HCT116 (cell line): ENCODE measurements around the gene KHDRBS2. TPM values are rescaled to one million over a fixed set of nuclear protein-coding genes. Genes with fewer than 3 reads are reported as not detected.

Experiments used
- ATAC-seq: fragments of 200-7000 bp; cut with Tn5 transposase; 2 replicates; pipeline ENCODE4 v1.9.1; 2020; ENCODE audit warnings: mild to moderate bottlenecking, moderate library complexity
- BruUV-seq: library from RNA; stranded (reverse); fragments of 400-500 nt; replicated peaks from 2 replicates; lab custom pipeline; 2021; lab: Mats Ljungman, UMichigan
- CTCF ChIA-PET: fragments of 300-600 bp; sonication (Branson Sonifier 250); formaldehyde crosslinking; loops from one replicate; lab custom pipeline; 2021; ENCODE audit warnings: antibody characterized with exemption; lab: Charles Lee
- POLR2A ChIA-PET: fragments of 300-600, 350-600 bp; sonication (Branson Sonifier 250); formaldehyde crosslinking; loops from one replicate; lab custom pipeline; 2021; ENCODE audit warnings: antibody characterized with exemption; lab: Charles Lee
- RAD21 ChIA-PET, 2 experiments: fragments of 300-600 bp; sonication (Branson Sonifier 250); formaldehyde crosslinking; loops; one replicate each; lab custom pipeline; 2023; ENCODE audit warnings: low total read pairs in 2 of 2; ENCODE audit not compliant: uncharacterized antibody in 2 of 2, unreplicated experiment in 2 of 2, low non-redundant PET in 1 of 2; lab: Charles Lee
- DNase-seq: peaks from one replicate; pipeline ENCODE4 v3.0.0-alpha.2; 2010; ENCODE audit warnings: low read depth, low spot score
- H2AFZ ChIP-seq: fragments of 200-600 bp; shearing (Covaris generic), sonication (generic); 2 replicates; pipeline ENCODE4 v1.6.1; 2017; ENCODE audit warnings: low read depth, mixed run types, mixed read lengths, antibody characterized with exemption, low read length; ENCODE audit not compliant: poor library complexity, severe bottlenecking
- H3K27ac ChIP-seq: 2 replicates; pipeline ENCODE4 v1.5.1; 2012; ENCODE audit warnings: low read depth, low read length
- H3K27me3 ChIP-seq: fragments of 200-600 bp; sonication (generic); 2 replicates; pipeline ENCODE4 v1.6.1; 2016; ENCODE audit warnings: mixed run types, low read length, mixed read lengths; ENCODE audit not compliant: insufficient read depth
- H3K36me3 ChIP-seq, 2 experiments: fragments of 200-500 bp in 1 of 2; fragments of 200-600 bp in 1 of 2; sonication (Bioruptor generic) in 1 of 2; sonication (generic) in 1 of 2; 2 replicates each; pipeline versions ENCODE4 v1.5.1 to v1.6.1; 2014 to 2016; ENCODE audit warnings: low read length in 2 of 2, inconsistent platforms in 1 of 2, mixed read lengths in 1 of 2, mixed run types in 1 of 2; ENCODE audit not compliant: insufficient read depth in 2 of 2, control insufficient read depth in 1 of 2
- H3K4me1 ChIP-seq, 2 experiments: fragments of 200-600 bp in 1 of 2; sonication (generic) in 1 of 2; 2 replicates each; pipeline versions ENCODE4 v1.5.1 to v1.6.1; 2012 to 2017; ENCODE audit warnings: low read length in 2 of 2, inconsistent platforms in 1 of 2, mild to moderate bottlenecking in 1 of 2, mixed read lengths in 1 of 2, mixed run types in 1 of 2, moderate library complexity in 1 of 2; ENCODE audit not compliant: insufficient read depth in 2 of 2, control insufficient read depth in 1 of 2
- H3K4me2 ChIP-seq: fragments of 200-600 bp; sonication (generic); 2 replicates; pipeline ENCODE4 v1.6.1; 2017; ENCODE audit warnings: mixed run types, low read length, mixed read lengths
- H3K4me3 ChIP-seq, 2 experiments: fragments of 200-600 bp in 1 of 2; sonication (generic) in 1 of 2; replicated peaks in 1 of 2; 2 replicates each; pipeline ENCODE4 v1.5.1; 2011 to 2016; ENCODE audit warnings: low read length in 2 of 2, control low read depth in 1 of 2, low read depth in 1 of 2, mild to moderate bottlenecking in 1 of 2, mixed read lengths in 1 of 2, mixed run types in 1 of 2
- H3K79me2 ChIP-seq: fragments of 200-600 bp; sonication (generic); 2 replicates; pipeline ENCODE4 v1.6.1; 2017; ENCODE audit warnings: mild to moderate bottlenecking, mixed run types, low read length, moderate library complexity, mixed read lengths; ENCODE audit not compliant: insufficient read depth
- H3K9ac ChIP-seq: fragments of 200-600 bp; sonication (generic); 2 replicates; pipeline ENCODE4 v1.6.1; 2016; ENCODE audit warnings: low read length, mixed read lengths
- H3K9me2 ChIP-seq: fragments of 200-600 bp; sonication (generic), shearing (Covaris generic); 2 replicates; pipeline ENCODE4 v1.6.1; 2017; ENCODE audit warnings: mixed run types, mild to moderate bottlenecking, moderate library complexity; ENCODE audit not compliant: insufficient read depth
- H3K9me3 ChIP-seq, 2 experiments: fragments of 200-500 bp in 1 of 2; fragments of 200-600 bp in 1 of 2; sonication (Bioruptor generic) in 1 of 2; sonication (generic) in 1 of 2; 2 replicates each; pipeline ENCODE4 v1.6.1; 2014 to 2017; ENCODE audit warnings: low read length in 2 of 2, mixed read lengths in 2 of 2, inconsistent platforms in 1 of 2, low read depth in 1 of 2, mild to moderate bottlenecking in 1 of 2, mixed run types in 1 of 2, moderate library complexity in 1 of 2; ENCODE audit not compliant: control insufficient read depth in 1 of 2, insufficient read depth in 1 of 2
- H4K20me1 ChIP-seq: fragments of 200-600 bp; sonication (generic), shearing (Covaris generic); 2 replicates; pipeline ENCODE4 v1.6.1; 2017; ENCODE audit warnings: mixed run types, mild to moderate bottlenecking, moderate library complexity; ENCODE audit not compliant: insufficient read depth
- ATF3 ChIP-seq: IDR thresholded peaks from 2 replicates; pipeline ENCODE4 v1.6.1; 2012
- CTCF ChIP-seq, 3 experiments: fragments of 200-600 bp in 1 of 3; sonication (generic) in 1 of 3; IDR thresholded peaks in 2 of 3; conservative IDR thresholded peaks in 1 of 3; 2 replicates each; pipeline ENCODE4 v1.5.1; 2012 to 2017; ENCODE audit warnings: low read depth in 2 of 3, low read length in 2 of 3, antibody characterized with exemption in 1 of 3, borderline replicate concordance in 1 of 3, control low read depth in 1 of 3, mild to moderate bottlenecking in 1 of 3, mixed read lengths in 1 of 3, mixed run types in 1 of 3, moderate library complexity in 1 of 3; ENCODE audit not compliant: insufficient read depth in 1 of 3
- EGR1 ChIP-seq: IDR thresholded peaks from 2 replicates; pipeline ENCODE4 v1.6.1; 2012; ENCODE audit warnings: low read depth
- ELF1 ChIP-seq: IDR thresholded peaks from 2 replicates; pipeline ENCODE4 v1.6.1; 2012; ENCODE audit warnings: low read depth, borderline replicate concordance
- EZH2 ChIP-seq: fragments of 200-600 bp; sonication (generic); IDR thresholded peaks from 2 replicates; pipeline ENCODE4 v1.6.1; 2017; ENCODE audit warnings: antibody characterized with exemption, mixed run types
- EZH2phosphoT487 ChIP-seq: fragments of 200-600 bp; IDR thresholded peaks from 2 replicates; pipeline ENCODE4 v1.6.1; 2018; ENCODE audit warnings: antibody characterized with exemption, borderline replicate concordance
- MAX ChIP-seq: IDR thresholded peaks from 2 replicates; pipeline ENCODE4 v1.6.1; 2012
- REST ChIP-seq: IDR thresholded peaks from 2 replicates; pipeline ENCODE4 v1.6.1; 2012; ENCODE audit warnings: low read depth
- SIN3A ChIP-seq: IDR thresholded peaks from 2 replicates; pipeline ENCODE4 v1.6.1; 2012; ENCODE audit warnings: low read depth
- SP1 ChIP-seq: IDR thresholded peaks from 2 replicates; pipeline ENCODE4 v1.6.1; 2012; ENCODE audit warnings: low read depth
- YY1 ChIP-seq: IDR thresholded peaks from 2 replicates; pipeline ENCODE4 v1.6.1; 2011; ENCODE audit warnings: low read length, low read depth, moderate library complexity, mild to moderate bottlenecking; ENCODE audit not compliant: insufficient replicate concordance; ENCODE audit errors: extremely low read depth
- ZBTB33 ChIP-seq: IDR thresholded peaks from 2 replicates; pipeline ENCODE4 v1.6.1; 2011; ENCODE audit warnings: mild to moderate bottlenecking, low read length, moderate library complexity; ENCODE audit not compliant: insufficient replicate concordance; ENCODE audit errors: extremely low read depth
- ZNF274 ChIP-seq: fragments of 200-500 bp; sonication (Bioruptor generic); IDR thresholded peaks from 2 replicates; pipeline ENCODE4 v1.6.1; 2014; ENCODE audit warnings: mild to moderate bottlenecking, low read depth, low read length, inconsistent platforms
- intact Hi-C: fragments of 100-400 bp; cut with micrococcal nuclease; formaldehyde crosslinking; loops from 2 replicates; pipeline ENCODE4 v1.10.0; 2022
- total RNA-seq: library from RNA; stranded (reverse); gene quantifications from one replicate; pipeline ENCODE4 v1.2.1, GENCODE V29; 2021; ENCODE audit not compliant: unreplicated experiment

KHDRBS2 gene
- total RNA-seq, 1 experiment from 2014 or later, result not detected

GRCh38 chr6:61868507-61869080 lies 417.4 kb downstream of the KHDRBS2 start:
- intact Hi-C loops, result no loop called here
- DNase-seq (no peak), ATAC-seq (no peak)
- Histone ChIP-seq H3K27me3 (no peaks in the 10 kb centered on the region), H2AFZ (no peak overlapping the region), H3K9me3 (peaks cover 4 to 9% of the 10 kb centered on the region in 2 experiments; a peak in 3 of 4 replicates), H4K20me1 (no peaks in the 10 kb centered on the region), H3K4me1 (no peaks in the 10 kb centered on the region), H3K9me2 (no peaks in the 10 kb centered on the region), H3K27ac (no peak overlapping the region), H3K4me3 (no peak overlapping the region)
- CTCF ChIA-PET, result no interaction called here
- RAD21 ChIA-PET, result no interaction called here
- TF ChIP-seq ZNF274, result no peak
- no peak for TF ChIP-seq ELF1
- no peak for TF ChIP-seq EZH2phosphoT487
- TF ChIP-seq SP1, result no peak
- TF ChIP-seq REST, result no peak
- no peak for TF ChIP-seq ATF3
- no peak for TF ChIP-seq EZH2
- no peak for TF ChIP-seq YY1
- TF ChIP-seq SIN3A, result no peak
- no peak for TF ChIP-seq CTCF (IDR thresholded peaks at IDR 0.05 in 2 of 3, conservative IDR thresholded peaks at IDR 0.05 in 1 of 3; ENCODE audit: borderline replicate concordance in 1 of 3, insufficient read depth in 1 of 3, low read depth in 2 of 3, low read length in 2 of 3)
- no peak for TF ChIP-seq ZBTB33
- TF ChIP-seq MAX, result no peak
- TF ChIP-seq EGR1, result no peak
- TF ChIP-seq, all 23 proteins: peak for 0
- Histone ChIP-seq H3K4me2 (no peak overlapping the region), H3K9ac (no peak overlapping the region), H3K79me2 (no peaks in the 10 kb centered on the region), H3K36me3 (no peaks in the 10 kb centered on the region)
- BruUV-seq, result no TSS peak
- POLR2A ChIA-PET, result no interaction called here
